Astrocyte of the cerebellum (primary cell): Measurements from ENCODE around the gene TNS1.
A peak's percentile ranks its signal among the peaks of the same experiment; 100 is the strongest.

Source experiments
- DNase-seq: peaks from one replicate; pipeline ENCODE4 v3.0.0-alpha.2; 2011; ENCODE audit warnings: low read depth
- H3K4me3 ChIP-seq: 2 replicates; pipeline ENCODE4 v1.5.1; 2011; ENCODE audit warnings: mild to moderate bottlenecking, low read depth, low read length, moderate library complexity
- CTCF ChIP-seq: IDR thresholded peaks from 2 replicates; pipeline ENCODE4 v1.5.1; 2012; ENCODE audit warnings: low read length, low read depth, moderate library complexity, mild to moderate bottlenecking; ENCODE audit errors: missing control alignments
- in situ Hi-C: cut with HindIII; loops from 2 replicates; pipeline ENCODE4 v1.10.0; 2017; ENCODE audit warnings: low sequenced_read_pairs

The TNS1 gene

GRCh38 chr2:217989221-217989948, 13.4 kb downstream of the TNS1 start:
- H3K4me3 ChIP-seq = no peak overlapping the region
- no peak for TF ChIP-seq CTCF
- in situ Hi-C loops = no loop called here
- no peak for DNase-seq

GRCh38 chr2:217988840-217989204, 14.0 kb downstream of the TNS1 start:
- DNase-seq = no peak
- H3K4me3 ChIP-seq = no peak overlapping the region
- in situ Hi-C loops = no loop called here
- TF ChIP-seq CTCF = no peak

- peak; percentile 90 for TF ChIP-seq CTCF
- in situ Hi-C loops = no loop called here
- DNase-seq = peak; percentile 47
- no peak overlapping the region for H3K4me3 ChIP-seq
Observed at GRCh38 chr2:217988014-217988839, 14.6 kb downstream of the TNS1 start.

- no peak overlapping the region for H3K4me3 ChIP-seq
- in situ Hi-C loops = no loop called here
- TF ChIP-seq CTCF = no peak
- DNase-seq = no peak
Observed at GRCh38 chr2:217987391-217987790, 15.4 kb downstream of the TNS1 start.

GRCh38 chr2:217986256-217986961, 16.4 kb downstream of the TNS1 start:
- DNase-seq = no peak
- no peak overlapping the region for H3K4me3 ChIP-seq
- no peak for TF ChIP-seq CTCF
- in situ Hi-C loops = no loop called here
